Liver (tissue), 10 donors: ENCODE data around the gene RNF225. TPM values are rescaled to one million over a fixed set of nuclear protein-coding genes. Genes with fewer than 3 reads are reported as not detected.
"Not testable (repeated sequence)": the region's sequence is repeated elsewhere in the genome, so short reads cannot be mapped to it uniquely, and the experiment has no call there.

Experiments
- DNase-seq: peaks from one replicate; pipeline ENCODE4 v3.0.0-alpha.2; 2017; ENCODE audit warnings: low spot score
- H3K27ac ChIP-seq, 2 donors: one replicate each; pipeline ENCODE4 v1.7.0; 2013; ENCODE audit warnings: inconsistent platforms in 2 of 2, low read length in 2 of 2, control low read depth in 1 of 2, low read depth in 1 of 2, mild to moderate bottlenecking in 1 of 2
- H3K27me3 ChIP-seq, 4 donors: one replicate each; pipeline versions ENCODE4 v1.6.1 to v1.7.0; 2013; ENCODE audit warnings: low read length in 3 of 4, inconsistent platforms in 1 of 4, mild to moderate bottlenecking in 1 of 4, moderate library complexity in 1 of 4; ENCODE audit not compliant: control insufficient read depth in 4 of 4, insufficient read depth in 4 of 4
- H3K36me3 ChIP-seq, 4 donors: one replicate each; pipeline versions ENCODE4 v1.6.1 to v1.7.0; 2013; ENCODE audit warnings: low read length in 3 of 4, mild to moderate bottlenecking in 3 of 4, low read depth in 1 of 4, moderate library complexity in 1 of 4; ENCODE audit not compliant: control insufficient read depth in 4 of 4, insufficient read depth in 3 of 4
- H3K4me1 ChIP-seq, 4 donors: one replicate each; pipeline versions ENCODE4 v1.6.1 to v1.7.0; 2013; ENCODE audit warnings: low read length in 3 of 4, mild to moderate bottlenecking in 3 of 4, moderate library complexity in 1 of 4; ENCODE audit not compliant: control insufficient read depth in 4 of 4, insufficient read depth in 4 of 4
- H3K4me3 ChIP-seq, 3 donors: one replicate each; pipeline versions ENCODE4 v1.6.1 to v1.7.0; 2013; ENCODE audit warnings: low read length in 3 of 3, control low read depth in 1 of 3, low read depth in 1 of 3, mild to moderate bottlenecking in 1 of 3
- H3K9ac ChIP-seq, 2 donors: one replicate each; pipeline ENCODE4 v1.7.0; 2013; ENCODE audit warnings: low read length in 2 of 2, mild to moderate bottlenecking in 2 of 2, moderate library complexity in 2 of 2, control low read depth in 1 of 2, low read depth in 1 of 2
- H3K9me3 ChIP-seq, 4 donors: one replicate each; pipeline versions ENCODE4 v1.6.1 to v1.7.0; 2013; ENCODE audit warnings: low read length in 3 of 4; ENCODE audit not compliant: control insufficient read depth in 4 of 4
- FOXA1 ChIP-seq: IDR thresholded peaks from 2 replicates; pipeline ENCODE4 v1.6.1; 2016; ENCODE audit warnings: antibody characterized with exemption
- FOXA2 ChIP-seq: IDR thresholded peaks from 2 replicates; pipeline ENCODE4 v1.6.1; 2016; ENCODE audit warnings: antibody characterized with exemption
- GABPA ChIP-seq, 2 donors: IDR thresholded peaks in 1 of 2; conservative IDR thresholded peaks in 1 of 2; 2 replicates each; pipeline ENCODE4 v1.6.1; 2016; ENCODE audit warnings: antibody characterized with exemption in 2 of 2, mild to moderate bottlenecking in 1 of 2, moderate library complexity in 1 of 2
- HNF4G ChIP-seq: IDR thresholded peaks from 2 replicates; pipeline ENCODE4 v1.6.1; 2016; ENCODE audit warnings: antibody characterized with exemption
- NR2F2 ChIP-seq: IDR thresholded peaks from 2 replicates; pipeline ENCODE4 v1.6.1; 2016; ENCODE audit warnings: antibody characterized with exemption
- SP1 ChIP-seq: IDR thresholded peaks from 2 replicates; pipeline ENCODE4 v1.6.1; 2018; ENCODE audit warnings: antibody characterized with exemption, mild to moderate bottlenecking
- TAF1 ChIP-seq: conservative IDR thresholded peaks from 2 replicates; pipeline ENCODE4 v1.6.1; 2016; ENCODE audit warnings: antibody characterized with exemption, mild to moderate bottlenecking
- YY1 ChIP-seq: IDR thresholded peaks from 2 replicates; pipeline ENCODE4 v1.6.1; 2016; ENCODE audit warnings: antibody characterized with exemption, mild to moderate bottlenecking
- WGBS: extraction: QIAGEN DNeasy Blood & Tissue Kit; methylation state at CpG from one replicate; pipeline ENCODE4 v1.1.7; 2013; 5-methylcytosine and 5-hydroxymethylcytosine counted together
- polyA plus RNA-seq, 2 donors: library from polyadenylated mRNA; stranded (reverse) in 1 of 2; unstranded in 1 of 2; fragments of 200-250 nt in 1 of 2; fragments of >200 nt in 1 of 2; fragmentation: Nextera tagmentation in 1 of 2; extraction: Ambion mirVana in 1 of 2; gene quantifications; one replicate each; pipeline versions ENCODE4 v1.2.1 to v1.2.3, GENCODE V29; 2013 to 2015
- small RNA-seq: library from RNA; depleted of rRNA; stranded (forward); fragments of <200 nt; gene quantifications from one replicate; pipeline ENCODE3, GENCODE V24; 2014
- total RNA-seq, 2 donors: library from RNA; depleted of rRNA; stranded (reverse); fragments of >200 nt; gene quantifications; one replicate each; pipeline ENCODE4 v1.2.3, GENCODE V29; 2014
- TF ChIP-seq, protein P1 (sequence below): IDR thresholded peaks from 2 replicates; pipeline ENCODE4 v1.6.1; 2016; ENCODE audit warnings: antibody characterized with exemption
- TF ChIP-seq, protein P2 (sequence below): IDR thresholded peaks from 2 replicates; pipeline ENCODE4 v1.6.1; 2016; ENCODE audit warnings: antibody characterized with exemption, mild to moderate bottlenecking
- TF ChIP-seq, protein P3 (sequence below): IDR thresholded peaks from 2 replicates; pipeline ENCODE4 v1.6.1; 2016; ENCODE audit warnings: antibody characterized with exemption
- donor health status: healthy.
- donor health status: healthy.
- donor health status: healthy.
- donor health status: healthy.
- donor health status: healthy.

The RNF225 gene
- total and polyA plus RNA-seq, 4 donors, result not detected

GRCh38 chr19:58440556-58440955 is 45.1 kb downstream of the RNF225 start:
- WGBS, result 23% methylated on average over 31 of the region's 31 CpGs
- Histone ChIP-seq H3K9ac (no peak overlapping the region), H3K4me3 (peak overlapping the region; percentile 66 to 91 (median 81))

GRCh38 chr19:58442986-58443385 is 47.5 kb downstream of the RNF225 start:
- not testable (repeated sequence) for H3K4me3 ChIP-seq

More at GRCh38 chr19:58440556-58440955, 45.1 kb downstream of the RNF225 start:
- no peaks in the 10 kb centered on the region for H3K27me3 ChIP-seq
- DNase-seq, result no peak
- peaks cover 6 to 14% (median 8%) of the 10 kb centered on the region in 4 donors for H3K36me3 ChIP-seq
- peaks cover 13 to 35% (median 22%) of the 10 kb centered on the region in 4 donors for H3K9me3 ChIP-seq
- TF ChIP-seq, protein P1, sequence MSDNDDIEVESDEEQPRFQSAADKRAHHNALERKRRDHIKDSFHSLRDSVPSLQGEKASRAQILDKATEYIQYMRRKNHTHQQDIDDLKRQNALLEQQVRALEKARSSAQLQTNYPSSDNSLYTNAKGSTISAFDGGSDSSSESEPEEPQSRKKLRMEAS, result no peak
- TF ChIP-seq SP1 (no peak), HNF4G (no peak), NR2F2 (no peak), TAF1 (no peak), GABPA (IDR thresholded peaks at IDR 0.05 in 1 of 2, conservative IDR thresholded peaks at IDR 0.05 in 1 of 2) (no peak), YY1 (no peak), FOXA1 (no peak), FOXA2 (no peak)
- TF ChIP-seq, protein P2, sequence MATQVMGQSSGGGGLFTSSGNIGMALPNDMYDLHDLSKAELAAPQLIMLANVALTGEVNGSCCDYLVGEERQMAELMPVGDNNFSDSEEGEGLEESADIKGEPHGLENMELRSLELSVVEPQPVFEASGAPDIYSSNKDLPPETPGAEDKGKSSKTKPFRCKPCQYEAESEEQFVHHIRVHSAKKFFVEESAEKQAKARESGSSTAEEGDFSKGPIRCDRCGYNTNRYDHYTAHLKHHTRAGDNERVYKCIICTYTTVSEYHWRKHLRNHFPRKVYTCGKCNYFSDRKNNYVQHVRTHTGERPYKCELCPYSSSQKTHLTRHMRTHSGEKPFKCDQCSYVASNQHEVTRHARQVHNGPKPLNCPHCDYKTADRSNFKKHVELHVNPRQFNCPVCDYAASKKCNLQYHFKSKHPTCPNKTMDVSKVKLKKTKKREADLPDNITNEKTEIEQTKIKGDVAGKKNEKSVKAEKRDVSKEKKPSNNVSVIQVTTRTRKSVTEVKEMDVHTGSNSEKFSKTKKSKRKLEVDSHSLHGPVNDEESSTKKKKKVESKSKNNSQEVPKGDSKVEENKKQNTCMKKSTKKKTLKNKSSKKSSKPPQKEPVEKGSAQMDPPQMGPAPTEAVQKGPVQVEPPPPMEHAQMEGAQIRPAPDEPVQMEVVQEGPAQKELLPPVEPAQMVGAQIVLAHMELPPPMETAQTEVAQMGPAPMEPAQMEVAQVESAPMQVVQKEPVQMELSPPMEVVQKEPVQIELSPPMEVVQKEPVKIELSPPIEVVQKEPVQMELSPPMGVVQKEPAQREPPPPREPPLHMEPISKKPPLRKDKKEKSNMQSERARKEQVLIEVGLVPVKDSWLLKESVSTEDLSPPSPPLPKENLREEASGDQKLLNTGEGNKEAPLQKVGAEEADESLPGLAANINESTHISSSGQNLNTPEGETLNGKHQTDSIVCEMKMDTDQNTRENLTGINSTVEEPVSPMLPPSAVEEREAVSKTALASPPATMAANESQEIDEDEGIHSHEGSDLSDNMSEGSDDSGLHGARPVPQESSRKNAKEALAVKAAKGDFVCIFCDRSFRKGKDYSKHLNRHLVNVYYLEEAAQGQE, result no peak
- TF ChIP-seq, protein P3, sequence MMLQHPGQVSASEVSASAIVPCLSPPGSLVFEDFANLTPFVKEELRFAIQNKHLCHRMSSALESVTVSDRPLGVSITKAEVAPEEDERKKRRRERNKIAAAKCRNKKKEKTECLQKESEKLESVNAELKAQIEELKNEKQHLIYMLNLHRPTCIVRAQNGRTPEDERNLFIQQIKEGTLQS, result no peak
- peak overlapping the region; percentile 7 to 56 for H3K27ac ChIP-seq
- H3K4me1 ChIP-seq, result peaks cover 2 to 8% (median 4%) of the 10 kb centered on the region in 4 donors

More at GRCh38 chr19:58442986-58443385, 47.5 kb downstream of the RNF225 start:
- H3K9me3 ChIP-seq, result peaks cover 7 to 19% (median 12%) of the 10 kb centered on the region in 4 donors
- H3K27me3 ChIP-seq, H3K27ac ChIP-seq, H3K9ac ChIP-seq, DNase-seq, H3K36me3 ChIP-seq, H3K4me1 ChIP-seq: not testable (repeated sequence)
- WGBS, result 82% methylated on average over 7 of the region's 7 CpGs

Small RNAs within 50 kb of the gene (small RNA-seq; reads per million reads assigned to genes)
- gene MIR4754, result not detected
- 0.09 reads per million for gene RNA5SP473

Other genes starting within 250 kb of the RNF225 start
- gene ZNF329, start 244.9 kb upstream of the RNF225 start, total RNA-seq, result 1 to 10 TPM; 5.4 to 6.8 TPM
- gene ZNF329, start 244.9 kb upstream of the RNF225 start, polyA plus RNA-seq, result 1 to 10 TPM; 1.2 to 2.2 TPM
- gene ZNF274, start 212.6 kb upstream of the RNF225 start, total RNA-seq, result 10 to 100 TPM; 12.8 to 18.2 TPM
- gene ZNF274, start 212.6 kb upstream of the RNF225 start, polyA plus RNA-seq, result 10 to 100 TPM in 1 of 2 donors, 1 to 10 TPM in 1; 5.7 to 10.9 TPM
- 10 to 100 TPM; 14.9 to 25.2 TPM for gene ZNF544, start 166.7 kb upstream of the RNF225 start, total RNA-seq
- 1 to 10 TPM; 2.5 to 7.7 TPM for gene ZNF544, start 166.7 kb upstream of the RNF225 start, polyA plus RNA-seq
- gene ZNF8, start 116.7 kb upstream of the RNF225 start, total RNA-seq, result 1 to 10 TPM; 2.7 to 4.6 TPM
- under 1 TPM; 0.37 to 0.50 TPM for gene ZNF8, start 116.7 kb upstream of the RNF225 start, polyA plus RNA-seq
- 10 to 100 TPM; 21.4 to 28.0 TPM for gene ERVK3-1, start 90.3 kb upstream of the RNF225 start, total RNA-seq
- gene ERVK3-1, start 90.3 kb upstream of the RNF225 start, polyA plus RNA-seq, result 10 to 100 TPM; 17.6 to 31.7 TPM
- 1 to 10 TPM; 3.1 to 3.5 TPM for gene ZSCAN22, start 68.7 kb upstream of the RNF225 start, total RNA-seq
- under 1 TPM; 0.88 to 0.89 TPM for gene ZSCAN22, start 68.7 kb upstream of the RNF225 start, polyA plus RNA-seq
- gene A1BG, start 42.2 kb upstream of the RNF225 start, total RNA-seq, result 100 to 1,000 TPM; 521 to 838 TPM
- gene A1BG, start 42.2 kb upstream of the RNF225 start, polyA plus RNA-seq, result 1,000 to 10,000 TPM; 1,221 to 2,157 TPM
- 1 to 10 TPM; 1.1 to 4.4 TPM for gene ZNF497, start 32.9 kb upstream of the RNF225 start, total RNA-seq
- 1 to 10 TPM in 1 of 2 donors, under 1 TPM in 1; 0.60 to 1.4 TPM for gene ZNF497, start 32.9 kb upstream of the RNF225 start, polyA plus RNA-seq
- 1 to 10 TPM; 2.1 to 3.6 TPM for gene ZNF837, start 14.6 kb upstream of the RNF225 start, total RNA-seq
- gene ZNF837, start 14.6 kb upstream of the RNF225 start, polyA plus RNA-seq, result 1 to 10 TPM in 1 of 2 donors, under 1 TPM in 1; 0.54 to 2.6 TPM
- 1,000 to 10,000 TPM in 1 of 2 donors, 100 to 1,000 TPM in 1; 657 to 1,403 TPM for gene RPS5, start 8.4 kb upstream of the RNF225 start, total RNA-seq
- 100 to 1,000 TPM; 229 to 600 TPM for gene RPS5, start 8.4 kb upstream of the RNF225 start, polyA plus RNA-seq
- gene ZNF584, start 13.0 kb downstream of the RNF225 start, total RNA-seq, result 10 to 100 TPM in 1 of 2 donors, 1 to 10 TPM in 1; 9.4 to 12.6 TPM
- gene ZNF584, start 13.0 kb downstream of the RNF225 start, polyA plus RNA-seq, result 10 to 100 TPM in 1 of 2 donors, 1 to 10 TPM in 1; 3.6 to 10.6 TPM
- gene ZNF132, start 44.5 kb downstream of the RNF225 start, total RNA-seq, result 1 to 10 TPM; 1.3 to 2.0 TPM
- under 1 TPM; 0.64 to 0.72 TPM for gene ZNF132, start 44.5 kb downstream of the RNF225 start, polyA plus RNA-seq
- gene ZNF324B, start 56.0 kb downstream of the RNF225 start, total RNA-seq, result 1 to 10 TPM; 3.8 to 4.9 TPM
- gene ZNF324B, start 56.0 kb downstream of the RNF225 start, polyA plus RNA-seq, result 1 to 10 TPM in 1 of 2 donors, under 1 TPM in 1; 0.53 to 1.9 TPM
- gene ZNF324, start 71.4 kb downstream of the RNF225 start, total RNA-seq, result 1 to 10 TPM; 8.4 TPM
- gene ZNF324, start 71.4 kb downstream of the RNF225 start, polyA plus RNA-seq, result 1 to 10 TPM; 2.3 to 2.6 TPM
- 1 to 10 TPM; 2.8 to 4.6 TPM for gene ZNF446, start 80.7 kb downstream of the RNF225 start, total RNA-seq
- 1 to 10 TPM; 3.3 to 4.8 TPM for gene ZNF446, start 80.7 kb downstream of the RNF225 start, polyA plus RNA-seq
- 100 to 1,000 TPM in 1 of 2 donors, 10 to 100 TPM in 1; 31.9 to 395 TPM for gene SLC27A5, start 116.3 kb downstream of the RNF225 start, total RNA-seq
- 100 to 1,000 TPM; 316 to 326 TPM for gene SLC27A5, start 116.3 kb downstream of the RNF225 start, polyA plus RNA-seq
- 1 to 10 TPM; 2.1 to 3.2 TPM for gene ZBTB45, start 124.2 kb downstream of the RNF225 start, total RNA-seq
- 1 to 10 TPM; 2.2 to 4.0 TPM for gene ZBTB45, start 124.2 kb downstream of the RNF225 start, polyA plus RNA-seq
- gene TRIM28, start 148.4 kb downstream of the RNF225 start, total RNA-seq, result 100 to 1,000 TPM in 1 of 2 donors, 10 to 100 TPM in 1; 80.5 to 157 TPM
- gene TRIM28, start 148.4 kb downstream of the RNF225 start, polyA plus RNA-seq, result 10 to 100 TPM; 47.1 to 88.0 TPM
- 10 to 100 TPM; 58.0 to 69.5 TPM for gene CHMP2A, start 159.4 kb downstream of the RNF225 start, total RNA-seq
- gene CHMP2A, start 159.4 kb downstream of the RNF225 start, polyA plus RNA-seq, result 100 to 1,000 TPM in 1 of 2 donors, 10 to 100 TPM in 1; 97.1 to 107 TPM
- gene UBE2M, start 163.0 kb downstream of the RNF225 start, total RNA-seq, result 10 to 100 TPM; 12.1 to 30.7 TPM
- 10 to 100 TPM in 1 of 2 donors, 1 to 10 TPM in 1; 7.6 to 23.4 TPM for gene UBE2M, start 163.0 kb downstream of the RNF225 start, polyA plus RNA-seq
- gene MZF1, start 177.7 kb downstream of the RNF225 start, total RNA-seq, result 10 to 100 TPM in 1 of 2 donors, 1 to 10 TPM in 1; 9.3 to 21.1 TPM
- gene MZF1, start 177.7 kb downstream of the RNF225 start, polyA plus RNA-seq, result 1 to 10 TPM; 4.9 to 8.2 TPM